B cell (primary cell): ENCODE measurements around the gene TAS1R1.

Source experiments
- EZH2 ChIP-seq: IDR thresholded peaks from 2 replicates; pipeline ENCODE4 v1.6.1; 2012; ENCODE audit warnings: borderline replicate concordance, low read depth, mild to moderate bottlenecking, moderate library complexity, low read length; ENCODE audit not compliant: insufficient read depth, poor library complexity, severe bottlenecking
- TF ChIP-seq, protein P1 (sequence below): fragments of 200-600 bp; IDR thresholded peaks from one replicate; pipeline ENCODE4 v1.8.0; 2022; ENCODE audit warnings: antibody characterized with exemption, mild to moderate bottlenecking

DNA sequence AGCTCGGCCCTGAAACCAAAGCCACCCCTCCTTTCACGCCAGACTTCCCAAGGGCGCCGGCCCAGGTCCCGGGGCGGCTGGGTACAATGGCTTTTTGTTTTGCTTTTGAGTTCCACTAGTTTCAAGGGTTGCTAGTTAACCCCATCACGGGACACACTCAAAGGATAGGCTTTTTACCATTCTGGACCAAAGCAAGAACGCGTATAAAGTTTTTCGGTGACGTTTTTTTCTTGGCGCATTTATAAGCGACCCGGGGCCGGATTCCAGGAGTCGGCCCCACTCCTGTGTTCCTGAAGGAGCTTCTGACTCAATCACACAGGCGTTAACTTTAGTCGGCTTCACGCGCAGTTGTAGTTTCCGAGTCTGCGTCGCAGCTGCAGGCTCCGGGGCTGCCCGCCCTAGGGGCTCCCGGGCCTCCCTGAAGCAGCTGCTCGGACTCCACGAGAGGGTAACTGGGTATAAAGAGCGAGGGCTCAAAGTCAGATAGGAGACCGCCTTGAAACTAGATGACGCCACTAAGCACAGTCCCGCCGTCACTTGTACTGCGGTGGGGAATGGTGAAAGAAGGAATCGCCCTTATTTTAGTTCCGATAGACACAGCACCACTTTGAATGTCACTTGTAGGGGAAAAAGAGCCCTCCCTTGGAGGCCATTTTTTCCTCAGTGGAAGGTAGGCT is 48.3 kb downstream of the TAS1R1 start:
- TF ChIP-seq, protein P1, sequence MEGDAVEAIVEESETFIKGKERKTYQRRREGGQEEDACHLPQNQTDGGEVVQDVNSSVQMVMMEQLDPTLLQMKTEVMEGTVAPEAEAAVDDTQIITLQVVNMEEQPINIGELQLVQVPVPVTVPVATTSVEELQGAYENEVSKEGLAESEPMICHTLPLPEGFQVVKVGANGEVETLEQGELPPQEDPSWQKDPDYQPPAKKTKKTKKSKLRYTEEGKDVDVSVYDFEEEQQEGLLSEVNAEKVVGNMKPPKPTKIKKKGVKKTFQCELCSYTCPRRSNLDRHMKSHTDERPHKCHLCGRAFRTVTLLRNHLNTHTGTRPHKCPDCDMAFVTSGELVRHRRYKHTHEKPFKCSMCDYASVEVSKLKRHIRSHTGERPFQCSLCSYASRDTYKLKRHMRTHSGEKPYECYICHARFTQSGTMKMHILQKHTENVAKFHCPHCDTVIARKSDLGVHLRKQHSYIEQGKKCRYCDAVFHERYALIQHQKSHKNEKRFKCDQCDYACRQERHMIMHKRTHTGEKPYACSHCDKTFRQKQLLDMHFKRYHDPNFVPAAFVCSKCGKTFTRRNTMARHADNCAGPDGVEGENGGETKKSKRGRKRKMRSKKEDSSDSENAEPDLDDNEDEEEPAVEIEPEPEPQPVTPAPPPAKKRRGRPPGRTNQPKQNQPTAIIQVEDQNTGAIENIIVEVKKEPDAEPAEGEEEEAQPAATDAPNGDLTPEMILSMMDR, result no peak
- TF ChIP-seq EZH2, result no peak
